GM19025 (cell line): Measurements from ENCODE around the gene CERS5.
"Not testable (repeated sequence)": the region's sequence is repeated elsewhere in the genome, so short reads cannot be mapped to it uniquely, and the experiment has no call there.

Source experiments
- ATAC-seq: cut with Tn5 transposase; IDR thresholded peaks from one replicate; pipeline ENCODE4 v1.9.1; 2021; ENCODE audit warnings: mild to moderate bottlenecking, low read depth, moderate library complexity; ENCODE audit not compliant: unreplicated experiment

Gene CERS5

DNA sequence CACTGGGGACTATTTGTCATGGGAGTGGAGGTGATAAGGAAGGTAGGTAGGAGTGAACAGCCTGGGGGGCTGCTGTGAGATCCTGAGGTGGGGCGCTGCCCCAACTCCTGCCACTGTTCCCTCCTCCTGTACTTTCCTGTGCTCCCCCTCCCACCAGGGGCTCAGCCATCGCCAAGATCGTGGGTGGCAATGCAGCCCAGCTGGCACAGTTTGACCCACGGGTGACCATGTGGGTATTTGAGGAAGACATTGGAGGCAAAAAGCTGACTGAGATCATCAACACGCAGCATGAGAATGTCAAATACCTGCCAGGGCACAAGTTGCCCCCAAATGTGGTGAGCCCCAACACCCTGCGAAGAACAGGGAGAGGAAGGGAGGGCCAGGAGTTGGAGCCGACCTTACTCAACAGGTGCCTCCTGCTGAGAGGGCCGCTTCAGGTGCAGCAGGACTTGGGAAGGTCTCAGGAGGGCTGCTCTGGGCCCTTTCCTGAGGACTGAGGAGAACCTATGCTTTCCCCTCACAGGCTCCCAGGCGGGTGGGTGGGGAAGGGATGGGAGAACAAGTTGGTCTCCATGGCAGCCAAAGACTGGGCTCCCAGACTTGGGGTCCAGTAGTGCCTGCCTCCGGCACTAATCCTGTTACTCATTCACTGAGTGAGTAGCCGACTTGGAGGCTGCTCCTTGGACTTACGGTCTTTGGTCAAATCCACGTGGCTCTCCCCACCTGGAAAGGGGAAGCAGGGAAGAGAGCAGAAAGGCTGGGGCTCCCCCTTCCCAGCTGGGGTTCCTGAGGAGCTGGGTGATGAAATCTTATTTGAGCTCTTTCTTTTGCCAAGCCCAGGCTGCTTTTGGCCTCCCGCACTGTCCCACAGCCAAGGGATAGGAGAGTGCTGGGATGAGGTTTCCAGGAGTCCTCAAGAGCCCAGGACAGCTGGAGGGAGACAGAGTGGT lies 62.5 kb downstream of the CERS5 start:
- no peak for ATAC-seq

DNA sequence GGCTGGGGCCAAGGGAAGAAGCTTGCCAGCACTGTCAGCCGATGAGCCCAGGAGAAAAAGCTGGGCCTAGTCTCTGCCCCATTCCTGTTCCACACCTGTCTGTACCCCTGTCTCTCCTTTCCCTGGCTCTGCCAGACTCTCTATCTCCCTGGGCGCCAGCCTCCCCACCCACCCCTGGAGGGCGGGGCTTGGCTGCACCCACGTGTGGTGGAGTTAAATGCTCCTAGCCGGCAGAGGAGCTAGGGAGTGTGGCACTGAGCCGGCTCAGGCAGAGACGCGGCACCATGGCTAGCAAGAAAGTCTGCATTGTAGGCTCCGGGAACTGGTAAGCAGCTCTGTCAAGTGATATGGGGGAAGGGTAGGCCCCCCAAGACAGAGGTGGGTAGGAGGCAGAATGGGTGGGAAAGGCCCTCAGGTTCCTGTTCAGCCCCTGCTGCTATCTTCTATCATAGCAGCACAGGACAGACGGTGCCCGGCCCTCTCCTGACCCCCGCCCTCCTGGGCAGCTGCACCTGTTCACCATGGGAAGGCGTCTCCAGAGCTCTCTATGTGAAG lies 63.3 kb downstream of the CERS5 start, which contains the start of gene GPD1:
TSS of gene GPD1 (plus strand) at position 242 of the 555 bp plus-strand sequence. CDS start at position 285, 43 bp downstream.
- no peak for ATAC-seq

DNA sequence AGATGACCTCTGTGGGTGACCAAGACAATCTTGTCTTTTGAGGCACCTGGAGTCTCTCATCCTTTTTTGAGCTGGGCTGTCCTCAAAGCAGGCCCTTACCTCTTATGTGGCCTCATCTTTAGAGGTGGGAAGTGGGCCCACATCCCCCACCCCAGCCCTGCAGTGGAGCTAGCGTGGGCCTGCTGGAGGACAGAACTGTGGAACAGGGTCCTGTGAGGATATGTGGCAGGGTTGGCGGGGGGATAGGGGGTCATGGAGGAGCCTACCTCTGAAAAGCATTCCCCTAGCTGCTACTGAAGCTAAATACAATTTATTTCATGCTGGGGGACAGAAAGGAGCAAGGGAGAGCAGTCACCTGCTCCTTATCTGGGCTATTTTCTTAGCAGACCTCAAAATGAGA lies 63.8 kb downstream of the CERS5 start:
- ATAC-seq, result no peak

DNA sequence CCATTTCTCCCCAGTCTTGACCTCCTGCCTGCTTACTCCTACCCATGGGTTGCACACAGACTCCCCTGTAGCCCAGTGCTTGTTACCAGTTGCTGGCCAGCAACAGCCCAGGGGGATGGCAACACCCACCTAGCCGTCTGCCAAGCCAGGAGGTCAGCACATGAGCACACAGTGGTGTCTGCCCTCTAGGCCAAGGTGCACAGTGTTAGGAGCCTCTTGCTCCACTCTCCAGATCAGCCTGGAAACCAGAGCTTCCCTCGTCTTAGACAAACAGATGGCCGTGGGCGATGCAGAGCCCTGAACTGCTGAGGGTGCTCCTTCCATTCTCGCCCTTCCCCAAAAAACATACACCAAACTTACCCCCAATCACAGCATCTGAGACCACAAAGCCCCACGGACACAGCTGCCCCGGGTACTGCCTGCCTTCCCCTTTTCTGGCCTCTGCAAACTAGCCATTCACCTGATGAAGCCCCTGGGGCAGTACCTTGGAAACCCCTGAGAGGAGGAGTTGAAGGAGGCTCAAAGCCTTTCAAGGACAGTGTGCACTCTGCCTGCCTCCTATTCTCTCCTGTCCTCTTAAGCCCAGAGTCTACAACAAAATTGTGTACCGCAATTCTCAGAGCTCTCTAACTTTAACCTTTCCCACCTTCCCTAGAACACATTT lies 64.4 kb downstream of the CERS5 start:
- no peak for ATAC-seq

DNA sequence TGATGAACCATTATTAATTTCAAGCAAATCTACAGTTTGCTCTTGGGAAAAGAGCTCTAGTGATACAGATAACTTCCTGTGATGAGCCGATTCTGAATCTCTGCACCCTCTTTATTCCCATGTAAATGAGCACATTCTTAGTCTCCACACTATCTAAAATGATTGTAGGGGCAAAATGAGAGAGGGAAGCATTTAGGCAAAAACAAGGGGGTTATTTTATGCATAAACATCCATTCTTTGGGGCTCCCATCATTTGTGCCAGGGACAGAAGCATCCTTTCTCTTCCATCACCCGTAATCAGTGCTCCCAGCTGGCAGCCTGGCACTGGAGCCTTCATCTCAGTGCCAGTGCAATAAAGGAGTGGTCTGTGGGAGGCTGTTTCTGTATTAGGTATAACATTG lies 65.0 kb downstream of the CERS5 start:
- no peak for ATAC-seq

DNA sequence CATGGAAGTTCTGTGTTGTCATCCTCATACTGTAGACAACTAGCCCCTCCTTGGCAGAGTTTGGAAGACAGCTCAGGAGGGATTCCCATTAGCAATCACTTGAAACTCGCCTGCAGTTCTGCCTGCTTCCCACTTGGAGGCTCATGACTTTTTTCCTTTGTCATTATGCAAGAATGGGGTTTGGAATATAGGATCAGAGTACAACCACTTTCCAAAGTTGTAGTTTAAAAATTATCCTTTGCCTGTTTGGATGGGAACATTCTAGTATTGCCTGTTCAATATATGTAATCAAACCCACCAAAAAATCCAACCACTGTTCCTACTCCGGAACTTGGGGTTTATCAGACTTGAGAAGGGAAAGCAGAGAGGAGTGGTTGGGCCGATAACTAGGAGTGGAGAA lies 65.5 kb downstream of the CERS5 start:
- ATAC-seq, result no peak

DNA sequence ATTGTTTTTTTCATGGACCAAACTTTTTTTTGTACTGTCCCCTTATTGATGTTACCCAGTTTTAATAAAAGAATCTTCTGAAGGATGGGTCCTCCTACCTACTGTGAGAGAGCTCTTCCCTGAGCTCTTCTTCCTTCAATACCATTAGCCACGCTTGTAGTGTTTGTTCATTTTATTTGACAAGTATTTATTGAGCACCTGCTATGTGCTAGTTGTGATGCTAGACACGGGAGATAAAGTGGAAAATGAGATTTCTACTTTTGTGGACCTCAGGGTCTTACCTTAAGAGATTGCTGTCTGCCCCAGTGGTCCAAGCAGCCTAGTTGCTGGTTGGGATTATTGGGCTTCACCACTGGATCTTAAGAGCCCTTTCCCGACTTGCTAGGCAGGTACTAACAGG lies 66.6 kb downstream of the CERS5 start:
- ATAC-seq, result no peak

DNA sequence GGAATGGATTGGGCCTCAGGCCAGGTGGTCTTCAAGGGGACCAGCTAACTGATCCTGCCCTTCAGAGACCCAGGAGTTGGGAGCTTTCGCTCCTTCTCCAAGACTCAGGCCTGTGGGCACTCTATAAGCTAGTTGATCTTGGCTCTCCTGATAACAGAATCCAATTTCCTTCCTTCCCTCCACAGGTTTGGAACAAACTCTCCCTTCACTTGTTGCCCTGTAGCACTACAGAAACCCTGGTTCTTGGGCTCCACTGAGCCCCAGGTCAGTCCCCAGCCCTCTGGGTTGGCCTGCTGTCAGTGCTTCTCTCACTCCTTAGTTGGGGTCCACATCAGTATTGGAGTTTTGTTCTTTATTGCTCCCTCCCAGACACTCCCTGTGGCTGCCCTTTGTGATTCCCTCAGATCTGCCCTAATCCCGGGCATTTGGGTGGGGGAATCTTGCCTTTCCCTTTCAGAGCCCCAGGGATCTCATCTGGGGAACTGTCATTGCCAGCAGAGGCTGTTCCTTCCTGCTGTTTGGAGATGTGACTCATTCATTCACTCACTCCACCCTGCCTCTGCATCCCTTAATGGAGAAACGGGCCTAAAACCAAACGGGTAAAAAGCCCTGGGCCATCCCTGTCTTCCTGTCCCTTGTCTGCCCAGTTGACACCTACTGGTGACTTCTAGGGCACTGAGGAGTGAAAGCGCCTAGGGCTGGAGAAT lies 67.7 kb downstream of the CERS5 start:
- no peak for ATAC-seq

DNA sequence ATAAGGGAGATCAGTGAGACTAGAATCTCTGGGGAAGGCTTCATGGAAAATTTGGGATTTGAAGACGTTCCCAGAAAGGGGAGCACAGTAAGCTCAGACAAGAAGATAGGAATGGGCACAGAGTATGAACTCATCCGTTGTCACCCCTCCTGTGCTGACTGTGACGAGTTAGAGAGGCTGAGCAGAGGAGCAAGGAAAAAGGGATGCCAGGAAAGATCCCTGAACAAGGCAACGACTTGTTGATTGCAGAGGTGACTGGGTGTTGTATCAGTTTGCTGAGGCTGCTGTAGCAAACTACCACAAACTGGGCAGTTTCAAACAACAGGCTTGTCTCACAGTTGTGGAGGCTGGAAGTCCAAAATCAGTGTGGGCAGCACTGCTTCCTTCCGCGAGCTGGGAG lies 69.2 kb downstream of the CERS5 start:
- no peak for ATAC-seq

DNA sequence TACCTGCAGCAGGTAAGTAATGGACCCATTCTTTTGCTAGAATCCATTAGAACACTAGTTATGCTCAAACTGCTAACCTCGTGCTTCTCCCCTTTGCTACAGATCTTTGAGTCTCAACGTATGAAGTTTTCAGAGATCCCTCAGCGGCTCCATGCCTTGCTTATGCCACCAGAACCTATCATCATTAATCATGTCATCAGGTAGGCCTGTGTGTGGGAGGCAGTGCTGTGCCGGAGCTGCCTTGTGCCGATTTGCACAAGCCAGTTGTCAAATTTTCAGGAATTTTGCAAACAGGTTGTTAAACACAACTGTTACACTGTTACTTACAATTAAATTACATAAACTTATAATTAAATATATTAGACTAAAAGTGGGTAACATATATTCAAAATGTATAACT lies 76.8 kb downstream of the CERS5 start:
- ATAC-seq, result no peak

DNA sequence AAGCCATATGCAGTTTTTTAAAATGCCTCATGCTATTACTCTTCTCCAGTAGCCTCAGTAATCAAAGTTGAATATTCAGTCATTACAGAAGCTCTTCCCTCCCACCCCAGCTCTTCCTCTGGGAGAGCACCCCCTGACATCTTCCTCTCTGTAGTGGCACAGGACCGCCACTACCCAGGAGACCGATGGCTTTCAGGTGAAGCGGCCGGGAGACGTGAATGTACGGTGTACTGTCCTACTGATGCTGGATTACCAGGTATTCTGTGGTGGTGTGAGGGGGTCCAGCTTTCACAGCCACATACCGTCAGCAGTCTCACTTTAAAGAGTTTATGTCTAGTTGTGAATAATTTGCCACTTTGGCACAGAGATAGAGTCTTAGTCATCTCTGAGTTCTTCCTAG lies 77.4 kb downstream of the CERS5 start:
- no peak for ATAC-seq

DNA sequence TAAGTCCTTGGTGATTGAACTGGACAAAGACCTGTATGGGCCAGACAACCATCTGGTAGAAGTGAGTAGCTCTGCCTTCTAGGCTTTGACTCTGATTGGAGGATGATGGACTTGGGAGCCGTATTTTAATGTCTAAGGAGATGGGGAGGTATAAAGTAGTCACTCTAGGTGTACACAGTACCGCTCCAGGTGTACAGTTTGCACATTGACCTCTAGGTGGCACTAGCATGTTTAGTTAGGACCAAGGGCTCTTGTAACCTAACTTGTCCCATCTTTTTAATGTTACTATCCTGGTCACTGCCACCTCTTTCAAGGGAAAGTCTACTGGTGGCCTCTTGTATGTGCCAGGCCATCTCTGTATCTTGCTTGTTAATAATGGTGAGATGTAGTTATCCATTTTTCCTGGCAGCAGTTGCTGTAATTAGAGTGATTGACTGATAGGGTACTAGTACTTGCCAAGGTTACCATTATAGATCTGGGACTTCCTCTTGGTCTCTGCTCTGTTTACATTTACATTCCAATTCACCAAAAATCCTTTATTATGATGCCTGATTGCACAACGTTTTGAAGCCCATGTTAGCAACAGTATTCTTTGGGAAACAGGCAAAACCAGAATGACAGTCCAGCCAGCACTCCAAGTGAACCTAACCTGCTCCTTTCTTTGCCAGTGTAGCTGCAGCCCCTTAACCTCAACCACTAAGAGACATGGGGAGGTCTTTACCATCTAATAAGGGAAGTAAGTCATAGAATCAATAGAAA lies 78.4 kb downstream of the CERS5 start:
- ATAC-seq, result no peak

DNA sequence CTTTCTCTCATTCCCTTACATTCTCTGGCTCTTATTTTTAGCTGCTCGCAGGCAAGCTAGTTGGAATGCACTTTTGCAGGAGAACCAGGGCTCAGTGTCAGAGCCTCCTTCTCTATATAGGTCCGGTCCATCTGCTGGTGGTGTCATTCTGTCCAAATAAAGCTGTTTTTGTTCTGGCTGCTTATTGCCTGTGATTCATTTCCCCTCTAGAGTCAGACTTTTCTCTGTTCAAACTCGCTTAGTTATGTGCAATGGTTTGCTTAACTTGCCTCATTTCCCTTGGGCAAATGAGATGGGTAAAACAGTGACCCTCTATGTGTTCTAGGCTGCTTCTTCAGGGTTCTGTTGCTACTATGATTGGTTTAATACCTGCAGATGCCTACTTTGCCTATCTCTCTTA lies 79.2 kb downstream of the CERS5 start:
- no peak for ATAC-seq

DNA sequence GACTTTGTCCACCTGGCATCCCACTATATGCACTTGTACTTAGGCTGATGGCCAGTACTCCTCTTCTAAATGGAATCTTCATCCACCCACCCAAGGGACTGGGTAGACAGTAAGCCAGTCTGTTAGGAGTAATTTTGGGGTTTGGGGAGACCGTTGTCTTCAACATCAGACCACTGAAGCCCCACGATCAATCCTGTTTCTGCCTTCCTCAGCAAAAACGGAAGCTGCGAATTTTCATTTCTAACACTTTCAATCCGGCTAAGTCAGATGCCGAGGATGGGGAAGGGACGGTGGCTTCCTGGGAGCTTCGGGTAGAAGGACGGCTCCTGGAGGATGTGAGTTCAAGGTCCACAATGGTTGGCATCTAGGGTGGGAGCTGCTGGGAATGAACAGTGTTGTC lies 80.0 kb downstream of the CERS5 start:
- no peak for ATAC-seq

DNA sequence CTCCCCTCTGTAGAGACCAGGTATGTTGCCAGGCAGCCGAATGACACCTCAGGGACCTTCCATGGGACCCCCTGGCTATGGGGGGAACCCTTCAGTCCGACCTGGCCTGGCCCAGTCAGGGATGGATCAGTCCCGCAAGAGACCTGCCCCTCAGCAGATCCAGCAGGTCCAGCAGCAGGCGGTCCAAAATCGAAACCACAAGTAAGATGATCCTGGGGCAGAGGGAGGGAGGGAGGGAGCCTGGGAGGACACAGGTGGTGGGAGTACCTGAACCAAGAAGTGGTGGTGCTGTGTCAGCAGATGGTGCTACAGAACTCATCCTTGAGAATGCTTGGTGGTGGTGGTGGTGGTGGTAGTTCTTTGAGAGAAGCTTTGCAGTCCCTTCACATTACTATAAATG lies 81.0 kb downstream of the CERS5 start:
- no peak for ATAC-seq

DNA sequence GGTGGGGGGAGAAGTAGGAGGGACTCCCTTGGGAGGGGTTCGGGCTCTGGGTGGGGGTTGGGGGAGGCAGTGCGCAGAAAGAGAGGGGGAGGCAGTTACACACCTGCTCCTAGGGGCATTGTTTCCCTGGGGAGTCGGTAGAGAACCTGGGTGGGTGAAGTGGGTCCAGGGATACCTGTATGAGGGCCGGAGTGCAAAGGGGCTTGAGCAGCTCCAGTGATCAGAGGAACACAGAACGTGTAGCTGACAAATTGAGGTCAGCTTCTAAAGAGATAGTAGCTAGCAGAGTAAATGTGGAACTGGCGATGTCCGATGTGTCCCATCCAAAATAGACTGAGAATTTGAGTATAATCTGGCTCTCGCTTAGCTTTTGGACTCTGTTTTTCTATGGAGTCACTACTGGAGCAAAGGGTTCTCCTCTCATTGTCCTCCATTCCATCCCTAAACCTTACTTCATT lies 81.5 kb downstream of the CERS5 start:
- ATAC-seq, result no peak

DNA sequence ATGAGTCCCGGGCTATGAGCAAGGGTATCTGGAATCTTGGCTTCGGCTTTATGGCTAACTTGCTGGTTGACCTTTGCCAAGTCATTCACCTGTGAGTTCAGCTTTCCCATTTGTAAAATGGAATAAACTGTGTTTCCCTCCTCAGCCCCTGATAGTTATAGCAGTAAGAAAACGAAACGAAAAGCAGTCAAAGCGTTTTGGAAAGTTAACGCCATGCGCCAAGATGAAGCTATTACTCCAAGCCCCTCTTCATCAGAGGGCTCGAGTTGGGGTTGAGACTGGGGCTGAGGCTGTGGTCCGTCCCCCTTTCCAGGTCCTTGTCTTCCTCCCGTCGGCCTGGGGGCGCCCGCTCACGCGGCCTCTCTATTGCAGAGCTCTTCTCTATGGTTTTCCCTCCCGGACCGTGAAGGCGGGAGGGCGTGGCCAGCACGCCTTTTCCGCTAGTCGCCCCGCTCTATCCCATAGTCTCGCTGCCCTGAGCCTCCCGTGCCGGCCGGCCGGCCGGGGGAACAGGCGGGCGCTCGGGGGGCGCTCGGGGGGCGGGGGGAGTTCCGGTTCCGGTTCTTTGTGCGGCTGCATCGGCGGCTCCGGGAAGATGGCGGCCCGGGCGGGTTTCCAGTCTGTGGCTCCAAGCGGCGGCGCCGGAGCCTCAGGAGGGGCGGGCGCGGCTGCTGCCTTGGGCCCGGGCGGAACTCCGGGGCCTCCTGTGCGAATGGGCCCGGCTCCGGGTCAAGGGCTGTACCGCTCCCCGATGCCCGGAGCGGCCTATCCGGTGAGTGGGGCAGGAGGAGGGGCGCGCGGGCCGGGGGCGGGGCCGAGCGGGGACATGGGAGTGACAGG lies 82.2 kb downstream of the CERS5 start, which contains the start of gene SMARCD1:
TSS of gene SMARCD1 (plus strand) at position 568 of the 840 bp plus-strand sequence. CDS start at position 596, 28 bp downstream.
- ATAC-seq, result peak; percentile 90

DNA sequence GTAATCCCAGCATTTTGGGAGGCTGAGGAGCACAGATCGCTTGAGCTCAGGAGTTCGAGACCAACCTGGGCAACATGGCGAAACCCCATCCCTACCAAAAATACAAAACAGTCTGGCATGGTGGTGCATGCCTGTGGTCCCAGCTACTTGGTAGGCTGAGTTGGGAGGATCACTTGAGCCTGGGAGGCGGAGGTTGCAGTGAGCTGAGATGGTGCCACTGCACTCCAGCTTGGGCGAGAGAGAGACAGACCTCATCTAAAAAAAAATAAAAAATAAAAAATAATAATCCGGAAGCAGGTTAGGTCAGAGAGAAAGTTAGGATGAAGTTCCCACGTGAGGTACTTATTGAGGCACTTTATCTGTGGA lies 82.8 kb downstream of the CERS5 start:
- not testable (repeated sequence) for ATAC-seq

DNA sequence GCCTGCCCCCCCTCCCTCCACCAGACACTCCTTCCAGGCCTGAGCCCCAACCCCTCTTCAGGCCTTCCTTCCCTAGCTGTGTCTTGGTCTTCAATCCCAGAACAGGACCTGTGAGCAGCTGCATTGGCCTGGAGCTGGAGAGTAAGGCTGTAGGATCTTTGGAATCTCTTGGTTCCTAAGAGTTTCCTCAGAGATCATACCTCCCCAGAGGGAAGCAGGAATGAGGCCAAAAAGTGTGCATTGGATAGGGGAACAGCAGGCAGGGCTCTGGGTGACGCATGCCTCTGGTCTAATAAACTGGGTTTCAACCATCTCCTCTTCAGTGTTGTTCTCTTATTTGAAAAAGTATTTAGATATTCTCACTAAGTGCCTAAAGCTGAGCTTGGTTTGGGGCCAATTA lies 83.9 kb downstream of the CERS5 start:
- no peak for ATAC-seq
